ENCODE measurements around the gene SPART.

Gene SPART, protein sequence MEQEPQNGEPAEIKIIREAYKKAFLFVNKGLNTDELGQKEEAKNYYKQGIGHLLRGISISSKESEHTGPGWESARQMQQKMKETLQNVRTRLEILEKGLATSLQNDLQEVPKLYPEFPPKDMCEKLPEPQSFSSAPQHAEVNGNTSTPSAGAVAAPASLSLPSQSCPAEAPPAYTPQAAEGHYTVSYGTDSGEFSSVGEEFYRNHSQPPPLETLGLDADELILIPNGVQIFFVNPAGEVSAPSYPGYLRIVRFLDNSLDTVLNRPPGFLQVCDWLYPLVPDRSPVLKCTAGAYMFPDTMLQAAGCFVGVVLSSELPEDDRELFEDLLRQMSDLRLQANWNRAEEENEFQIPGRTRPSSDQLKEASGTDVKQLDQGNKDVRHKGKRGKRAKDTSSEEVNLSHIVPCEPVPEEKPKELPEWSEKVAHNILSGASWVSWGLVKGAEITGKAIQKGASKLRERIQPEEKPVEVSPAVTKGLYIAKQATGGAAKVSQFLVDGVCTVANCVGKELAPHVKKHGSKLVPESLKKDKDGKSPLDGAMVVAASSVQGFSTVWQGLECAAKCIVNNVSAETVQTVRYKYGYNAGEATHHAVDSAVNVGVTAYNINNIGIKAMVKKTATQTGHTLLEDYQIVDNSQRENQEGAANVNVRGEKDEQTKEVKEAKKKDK

DNA sequence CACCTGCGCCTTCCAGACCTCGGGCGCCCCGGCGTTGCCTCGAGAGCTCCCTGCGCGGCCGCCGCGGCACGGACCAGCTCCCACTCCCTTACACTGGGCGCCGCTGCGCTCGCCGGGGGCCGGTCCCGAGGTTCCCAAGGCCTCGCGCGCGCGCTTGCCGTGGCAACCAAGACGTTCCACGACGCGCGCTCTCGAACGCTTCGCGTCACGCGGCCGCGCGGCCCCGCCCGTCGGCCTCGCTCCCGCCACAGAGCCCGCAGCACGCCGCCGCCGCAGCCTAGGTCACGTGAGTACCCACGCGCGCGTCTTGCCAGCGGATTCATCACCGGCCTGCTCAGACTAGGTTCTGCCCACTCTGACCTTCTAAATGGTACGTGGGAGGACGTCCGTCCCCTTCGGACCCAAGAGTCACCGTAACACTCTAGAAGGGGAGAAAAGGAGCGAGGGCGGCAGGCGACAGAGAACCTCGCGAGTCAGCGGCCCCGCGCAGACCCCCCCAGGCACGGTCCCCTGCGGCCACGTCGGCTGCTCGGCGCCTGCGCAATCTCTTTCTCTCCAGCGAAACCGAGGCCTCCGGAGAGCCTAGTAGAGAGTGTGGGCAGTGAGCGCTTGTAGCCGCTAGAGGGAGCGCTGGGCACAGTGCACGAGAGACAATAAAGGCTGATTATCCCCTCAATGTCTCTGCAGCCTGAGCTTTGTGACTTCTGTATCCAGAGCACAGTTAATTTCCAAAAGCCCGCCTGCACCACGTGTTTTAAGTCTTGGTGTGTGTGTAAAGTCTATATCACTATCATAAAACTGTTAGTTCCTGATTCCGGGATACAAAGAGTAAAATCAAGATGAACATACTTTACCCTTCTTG lies at the start of gene SPART:
Gene SPART (minus strand): TSS at position 173 of the 862 bp plus-strand sequence. CDS start 10,564 bp downstream, outside the sequence.
- peak; percentile 88 for DNase-seq (ENCODE audit: low spot score)
- TF ChIP-seq, protein P1, sequence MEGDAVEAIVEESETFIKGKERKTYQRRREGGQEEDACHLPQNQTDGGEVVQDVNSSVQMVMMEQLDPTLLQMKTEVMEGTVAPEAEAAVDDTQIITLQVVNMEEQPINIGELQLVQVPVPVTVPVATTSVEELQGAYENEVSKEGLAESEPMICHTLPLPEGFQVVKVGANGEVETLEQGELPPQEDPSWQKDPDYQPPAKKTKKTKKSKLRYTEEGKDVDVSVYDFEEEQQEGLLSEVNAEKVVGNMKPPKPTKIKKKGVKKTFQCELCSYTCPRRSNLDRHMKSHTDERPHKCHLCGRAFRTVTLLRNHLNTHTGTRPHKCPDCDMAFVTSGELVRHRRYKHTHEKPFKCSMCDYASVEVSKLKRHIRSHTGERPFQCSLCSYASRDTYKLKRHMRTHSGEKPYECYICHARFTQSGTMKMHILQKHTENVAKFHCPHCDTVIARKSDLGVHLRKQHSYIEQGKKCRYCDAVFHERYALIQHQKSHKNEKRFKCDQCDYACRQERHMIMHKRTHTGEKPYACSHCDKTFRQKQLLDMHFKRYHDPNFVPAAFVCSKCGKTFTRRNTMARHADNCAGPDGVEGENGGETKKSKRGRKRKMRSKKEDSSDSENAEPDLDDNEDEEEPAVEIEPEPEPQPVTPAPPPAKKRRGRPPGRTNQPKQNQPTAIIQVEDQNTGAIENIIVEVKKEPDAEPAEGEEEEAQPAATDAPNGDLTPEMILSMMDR (IDR thresholded peaks at IDR 0.05; ENCODE audit: extremely low read depth, missing control alignments), result peak; percentile 94

DNA sequence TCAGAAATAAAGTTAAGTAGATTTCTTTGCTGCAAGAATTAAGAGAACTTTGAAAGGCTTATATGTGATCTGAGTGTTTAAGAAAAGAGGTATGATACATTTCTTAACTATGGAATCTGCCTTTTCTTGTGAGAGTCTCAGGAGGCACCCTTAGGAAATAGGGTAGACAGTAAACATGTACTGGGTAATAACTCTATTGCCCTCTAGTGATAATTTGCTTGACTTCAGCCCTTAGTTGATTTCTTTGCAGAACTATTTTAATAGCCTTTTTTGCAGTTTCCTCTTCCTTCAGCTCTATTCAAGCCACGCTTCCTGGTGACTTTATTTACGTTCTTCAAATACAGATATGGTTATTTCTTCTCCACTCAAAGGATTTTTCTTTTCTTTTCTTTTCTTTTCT lies 49.1 kb upstream of the SPART start:
- peak; percentile 17 for DNase-seq (ENCODE audit: low spot score)
- TF ChIP-seq, protein P1 (IDR thresholded peaks at IDR 0.05; ENCODE audit: extremely low read depth, missing control alignments), result no peak

DNA sequence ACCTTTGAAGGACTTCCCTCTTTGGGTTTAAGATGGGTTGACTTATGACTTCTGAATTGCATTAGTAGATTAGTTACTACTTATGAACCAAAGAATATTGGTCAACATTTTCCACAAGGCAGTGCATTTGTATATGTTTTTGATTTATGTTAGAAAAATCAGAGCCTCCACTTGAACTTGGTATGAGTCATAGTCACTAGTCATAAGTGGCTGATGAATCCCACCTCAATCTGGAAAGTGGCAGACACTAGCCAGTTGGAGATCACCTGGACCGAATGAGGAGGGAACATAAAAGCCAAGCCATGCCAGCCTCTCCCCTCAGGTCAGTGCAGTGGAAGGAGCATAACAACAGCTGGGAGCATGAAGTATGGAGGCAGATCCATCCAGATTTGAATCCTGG lies 39.3 kb upstream of the SPART start:
- TF ChIP-seq, protein P1 (IDR thresholded peaks at IDR 0.05; ENCODE audit: extremely low read depth, missing control alignments), result no peak
- no peak for DNase-seq (ENCODE audit: low spot score)

DNA sequence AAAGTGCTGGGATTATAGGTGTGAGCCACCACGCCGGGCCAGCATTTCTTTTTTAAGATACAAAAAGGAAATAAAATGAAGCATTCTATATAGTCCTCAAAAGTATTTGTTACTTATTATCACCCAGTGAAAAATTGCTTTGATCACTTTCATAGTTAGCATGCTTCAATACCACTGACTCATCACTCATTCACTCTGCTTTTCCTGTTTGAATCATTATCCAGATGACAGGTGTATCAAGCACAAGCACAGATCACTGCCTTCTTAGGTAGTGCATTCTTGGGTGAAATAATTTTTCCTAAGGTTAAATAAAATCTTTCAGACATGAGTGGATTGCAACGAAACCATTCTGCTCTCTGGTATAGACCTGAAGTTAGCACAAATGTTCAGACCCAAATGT lies 35.8 kb upstream of the SPART start:
- no peak for DNase-seq (ENCODE audit: low spot score)
- TF ChIP-seq, protein P1 (IDR thresholded peaks at IDR 0.05; ENCODE audit: extremely low read depth, missing control alignments), result no peak

DNA sequence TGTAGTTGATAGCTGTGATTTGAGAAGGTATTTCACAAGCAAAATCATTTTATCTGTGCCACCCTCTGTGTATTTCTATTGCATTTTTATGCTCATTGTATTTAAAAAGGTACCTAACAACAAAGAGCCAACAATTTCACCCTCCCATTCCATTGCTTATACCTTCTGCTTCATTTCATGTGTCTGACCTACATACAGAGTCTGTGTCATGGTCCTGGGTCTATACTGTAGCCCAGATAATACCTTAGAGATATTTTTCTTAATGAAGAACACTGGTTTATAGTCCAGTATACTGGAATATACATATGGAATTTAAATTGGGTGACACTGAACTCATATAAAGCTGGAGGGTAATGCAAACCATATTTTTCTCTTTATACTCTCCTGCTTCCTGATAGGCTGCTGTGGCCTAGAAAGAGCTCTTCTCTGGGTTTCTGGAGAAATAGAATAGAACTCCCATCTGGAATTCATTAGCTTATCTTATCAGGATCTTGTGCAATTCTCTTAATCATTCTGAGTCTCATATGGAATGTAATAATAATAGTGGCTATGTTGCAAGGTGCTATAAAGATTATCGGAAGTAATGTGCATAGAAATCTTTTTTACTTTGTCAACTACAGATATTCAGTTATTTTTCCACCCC lies 31.8 kb upstream of the SPART start:
- TF ChIP-seq, protein P1 (IDR thresholded peaks at IDR 0.05; ENCODE audit: extremely low read depth, missing control alignments), result no peak
- DNase-seq (ENCODE audit: low spot score), result no peak

DNA sequence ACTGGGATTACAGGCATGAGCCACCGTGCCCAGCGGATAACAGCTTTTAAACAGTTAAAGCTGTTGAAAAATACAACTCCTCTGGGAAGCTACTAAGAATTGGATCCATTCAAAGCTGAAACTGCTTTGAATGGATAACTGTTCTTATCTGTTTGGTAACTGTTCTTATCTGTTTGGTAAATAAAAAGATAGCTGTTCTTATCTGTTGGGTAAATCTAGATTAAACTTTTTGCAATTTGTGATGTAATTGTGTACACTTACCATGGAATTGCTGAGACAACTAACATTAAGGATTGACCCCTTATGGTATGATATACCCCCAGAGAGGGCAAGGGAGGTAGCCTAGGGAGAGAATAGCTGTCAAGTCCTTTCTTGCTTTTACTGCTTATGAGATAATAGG lies 27.9 kb upstream of the SPART start:
- TF ChIP-seq, protein P1 (IDR thresholded peaks at IDR 0.05; ENCODE audit: extremely low read depth, missing control alignments), result no peak
- DNase-seq (ENCODE audit: low spot score), result no peak
